ENCODE results near the gene ASS1.

ASS1 gene

GRCh38 chr9:130442746-130443455 lies 1.9 kb upstream of the ASS1 start:
- TF ChIP-seq CTCF (IDR thresholded peaks at IDR 0.05; ENCODE audit: control insufficient read depth, insufficient read depth, low read depth, low read length, missing control alignments), result no peak
- DNase-seq (ENCODE audit: low read depth), result no peak

GRCh38 chr9:130443456-130443801 lies 1.3 kb upstream of the ASS1 start:
- no peak for TF ChIP-seq CTCF (IDR thresholded peaks at IDR 0.05; ENCODE audit: control insufficient read depth, insufficient read depth, low read depth, low read length, missing control alignments)
- DNase-seq (ENCODE audit: low read depth), result no peak

More at GRCh38 chr9:130442746-130443455, 1.9 kb upstream of the ASS1 start:
- no peak overlapping the region for H3K4me3 ChIP-seq (ENCODE audit: control insufficient read depth, low read depth, low read length)

GRCh38 chr9:130443840-130444492 lies 795 bp upstream of the ASS1 start:
- no peak for TF ChIP-seq CTCF (IDR thresholded peaks at IDR 0.05; ENCODE audit: control insufficient read depth, insufficient read depth, low read depth, low read length, missing control alignments)
- no peak overlapping the region for H3K4me3 ChIP-seq (ENCODE audit: control insufficient read depth, low read depth, low read length)
- DNase-seq (ENCODE audit: low read depth), result no peak

More at GRCh38 chr9:130443456-130443801, 1.3 kb upstream of the ASS1 start:
- no peak overlapping the region for H3K4me3 ChIP-seq (ENCODE audit: control insufficient read depth, low read depth, low read length)

GRCh38 chr9:130445268-130445983 lies 665 bp downstream of the ASS1 start:
- no peak for TF ChIP-seq CTCF (IDR thresholded peaks at IDR 0.05; ENCODE audit: control insufficient read depth, insufficient read depth, low read depth, low read length, missing control alignments)
- H3K4me3 ChIP-seq (ENCODE audit: control insufficient read depth, low read depth, low read length), result peak overlapping the region; percentile 81
- DNase-seq (ENCODE audit: low read depth), result no peak

GRCh38 chr9:130446101-130446861 lies 1.5 kb downstream of the ASS1 start:
- H3K4me3 ChIP-seq (ENCODE audit: control insufficient read depth, low read depth, low read length), result peak overlapping the region; percentile 81
- peak; percentile 80 for DNase-seq (ENCODE audit: low read depth)
- TF ChIP-seq CTCF (IDR thresholded peaks at IDR 0.05; ENCODE audit: control insufficient read depth, insufficient read depth, low read depth, low read length, missing control alignments), result no peak

- no peak overlapping the region; the same call in 1 of the 2 replicates for H3K4me3 ChIP-seq (ENCODE audit: control insufficient read depth, low read depth, low read length)
- no peak for DNase-seq (ENCODE audit: low read depth)
- TF ChIP-seq CTCF (IDR thresholded peaks at IDR 0.05; ENCODE audit: control insufficient read depth, insufficient read depth, low read depth, low read length, missing control alignments), result no peak
Measured at GRCh38 chr9:130447193-130447816, 2.5 kb downstream of the ASS1 start.
